Stimulated activated naive CD4-positive, alpha-beta T cell treated with Interleukin-2 at 50 U/mL for 16 hours (primary cell): ENCODE measurements around the gene CACNA1B.
"Not testable (repeated sequence)": the region's sequence is repeated elsewhere in the genome, so short reads cannot be mapped to it uniquely, and the experiment has no call there.

Source experiments
- DNase-seq: peaks from one replicate; lab custom pipeline; 2025; lab: John Stamatoyannopoulos, UW

Gene CACNA1B

GRCh38 chr9:137889966-137890365 is 12.4 kb downstream of the CACNA1B start:
- DNase-seq: not testable (repeated sequence)

GRCh38 chr9:137890768-137891587 is 13.4 kb downstream of the CACNA1B start:
- DNase-seq: not testable (repeated sequence)

GRCh38 chr9:137891588-137892423 is 14.2 kb downstream of the CACNA1B start:
- no peak for DNase-seq

- no peak for DNase-seq
Measured at GRCh38 chr9:137892424-137893191, 15.0 kb downstream of the CACNA1B start.

- no peak for DNase-seq
Measured at GRCh38 chr9:137893670-137894069, 16.1 kb downstream of the CACNA1B start.

GRCh38 chr9:137899551-137900360 is 22.2 kb downstream of the CACNA1B start:
- DNase-seq: no peak

- DNase-seq: no peak
Measured at GRCh38 chr9:137900584-137901310, 23.2 kb downstream of the CACNA1B start.

- no peak for DNase-seq
Measured at GRCh38 chr9:137902646-137903045, 25.1 kb downstream of the CACNA1B start.

- no peak for DNase-seq
Measured at GRCh38 chr9:137905740-137906139, 28.2 kb downstream of the CACNA1B start.

- DNase-seq: no peak
Measured at GRCh38 chr9:137907776-137908175, 30.2 kb downstream of the CACNA1B start.

GRCh38 chr9:137912671-137913070 is 35.1 kb downstream of the CACNA1B start:
- no peak for DNase-seq

GRCh38 chr9:137913132-137913531 is 35.5 kb downstream of the CACNA1B start:
- no peak for DNase-seq

GRCh38 chr9:137913771-137914767 is 36.5 kb downstream of the CACNA1B start:
- DNase-seq: no peak

GRCh38 chr9:137916540-137916939 is 39.0 kb downstream of the CACNA1B start:
- DNase-seq: no peak

- DNase-seq: no peak
Measured at GRCh38 chr9:137917116-137917515, 39.5 kb downstream of the CACNA1B start.

GRCh38 chr9:137917795-137918194 is 40.2 kb downstream of the CACNA1B start:
- DNase-seq: no peak

GRCh38 chr9:137918331-137919094 is 40.9 kb downstream of the CACNA1B start:
- no peak for DNase-seq

GRCh38 chr9:137919095-137919465 is 41.5 kb downstream of the CACNA1B start:
- DNase-seq: no peak

- no peak for DNase-seq
Measured at GRCh38 chr9:137919649-137920141, 42.1 kb downstream of the CACNA1B start.
